Stimulated activated CD4-positive, alpha-beta T cell treated with anti-CD3 and anti-CD28 coated beads, TNF-alpha, amount 100 ng/mL, for 24 hours (primary cell): ENCODE results near the gene SERPINF2.
"Not testable (repeated sequence)": the region's sequence is repeated elsewhere in the genome, so short reads cannot be mapped to it uniquely, and the experiment has no call there.

Experiments used
- DNase-seq, 3 experiments: peaks; one replicate each; pipeline ENCODE4 v3.0.0-alpha.2; 2020; ENCODE audit warnings: low read depth in 3 of 3

The SERPINF2 gene

GRCh38 chr17:1789936-1790335, 47.3 kb downstream of the SERPINF2 start:
- no peak for DNase-seq

DNA sequence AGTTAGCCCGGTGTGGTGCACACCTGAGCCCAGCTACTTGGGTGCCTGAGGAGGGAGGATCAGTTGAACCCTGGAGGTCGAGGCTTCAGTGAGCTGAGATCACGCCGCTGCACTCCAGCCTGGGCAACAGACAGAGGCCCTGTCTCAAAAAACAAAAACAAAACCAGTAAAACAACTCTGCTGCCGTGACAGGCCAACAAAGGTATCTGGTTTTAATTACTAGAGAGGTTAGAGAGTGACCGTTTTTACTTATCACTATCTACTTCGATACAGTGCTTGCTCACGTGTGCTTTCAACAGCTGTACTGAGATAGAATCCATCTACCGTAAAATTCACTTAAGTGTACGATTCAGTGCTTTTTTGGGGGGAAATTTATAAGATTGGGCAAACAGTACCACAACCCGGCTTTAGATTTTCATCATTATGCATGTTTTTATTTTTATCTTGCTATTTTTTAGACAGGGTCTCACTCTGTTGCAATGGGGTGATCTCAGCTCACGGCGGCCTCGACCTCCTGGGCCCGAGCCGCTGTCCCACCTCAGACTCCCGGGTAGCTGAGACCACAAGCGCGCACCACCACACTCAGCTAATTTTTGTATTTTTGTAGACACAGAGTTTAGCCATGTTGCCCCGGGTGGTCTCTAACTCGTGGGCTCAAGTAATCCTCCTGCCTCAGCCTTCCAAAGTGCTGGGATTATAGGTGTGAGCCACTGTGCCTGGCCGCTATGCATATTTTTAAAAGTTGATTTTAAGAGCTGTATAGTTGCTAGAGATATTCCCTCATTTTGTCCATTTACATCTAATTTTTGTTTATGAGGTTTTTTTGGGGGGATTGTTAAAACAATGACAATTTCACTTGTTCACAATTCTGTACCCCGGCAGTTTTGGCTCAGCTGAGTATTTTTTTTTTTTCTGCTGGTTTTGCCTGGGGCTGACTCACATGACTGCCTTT, 50.1 kb downstream of the SERPINF2 start:
- no peak for DNase-seq

GRCh38 chr17:1793447-1793806, 50.8 kb downstream of the SERPINF2 start:
- DNase-seq = no peak

DNA sequence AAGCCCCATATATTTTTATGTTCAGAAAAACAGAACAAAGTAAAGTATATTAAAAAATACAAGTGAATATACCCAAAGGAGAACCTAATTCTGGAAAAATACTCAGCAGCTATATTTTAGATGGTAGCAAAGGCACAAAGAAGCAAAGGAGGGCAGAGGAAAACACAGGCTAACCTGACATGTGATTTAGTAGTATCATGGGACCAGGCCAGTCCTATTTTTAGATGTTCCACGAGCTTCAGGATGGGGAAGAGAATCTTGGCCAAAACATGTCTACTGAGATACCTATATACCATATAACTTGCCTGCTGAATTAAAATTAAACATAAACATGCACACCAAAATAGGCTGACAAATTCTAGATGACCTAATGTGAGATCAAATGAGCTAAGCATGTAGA, 54.1 kb downstream of the SERPINF2 start:
- no peak for DNase-seq

DNA sequence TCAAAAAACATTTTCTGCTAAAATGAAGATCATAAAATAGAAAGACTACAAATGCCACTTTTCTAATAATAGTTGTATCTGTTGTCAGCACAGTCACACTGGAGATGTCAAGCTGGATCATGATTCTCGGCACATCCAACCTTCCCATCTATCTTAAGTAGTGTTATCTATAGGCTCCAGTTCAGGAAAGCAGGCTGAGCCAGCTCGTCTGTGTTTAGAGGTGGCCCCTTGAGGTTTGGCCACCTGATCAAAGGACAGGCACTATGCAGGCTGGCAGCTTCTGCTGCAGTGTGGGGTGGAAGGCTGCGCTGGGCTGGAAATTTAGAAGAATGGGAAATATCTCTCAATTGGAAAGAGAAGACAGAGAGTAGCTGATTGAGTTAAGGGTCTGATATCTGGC, 54.7 kb downstream of the SERPINF2 start:
- DNase-seq = no peak

DNA sequence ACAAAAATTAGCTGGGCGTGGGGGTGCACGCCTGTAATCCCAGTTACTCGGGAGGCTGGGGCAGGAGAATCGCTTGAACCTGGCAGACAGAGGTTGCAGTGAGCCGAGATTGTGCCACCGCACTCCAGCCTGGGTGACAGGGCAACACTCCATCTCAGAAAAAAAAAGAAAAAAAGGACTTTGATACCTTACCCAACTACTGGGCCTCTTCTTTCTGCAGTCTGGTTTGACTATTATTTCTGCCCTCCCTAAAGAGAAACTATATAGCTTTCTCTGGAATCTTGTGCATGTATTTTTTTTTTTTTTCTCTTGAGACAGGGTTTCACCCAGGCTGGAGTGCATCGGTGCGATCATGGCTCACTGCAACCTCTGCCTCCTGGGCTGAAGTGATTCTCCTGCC, 55.2 kb downstream of the SERPINF2 start:
- DNase-seq = not testable (repeated sequence)

DNA sequence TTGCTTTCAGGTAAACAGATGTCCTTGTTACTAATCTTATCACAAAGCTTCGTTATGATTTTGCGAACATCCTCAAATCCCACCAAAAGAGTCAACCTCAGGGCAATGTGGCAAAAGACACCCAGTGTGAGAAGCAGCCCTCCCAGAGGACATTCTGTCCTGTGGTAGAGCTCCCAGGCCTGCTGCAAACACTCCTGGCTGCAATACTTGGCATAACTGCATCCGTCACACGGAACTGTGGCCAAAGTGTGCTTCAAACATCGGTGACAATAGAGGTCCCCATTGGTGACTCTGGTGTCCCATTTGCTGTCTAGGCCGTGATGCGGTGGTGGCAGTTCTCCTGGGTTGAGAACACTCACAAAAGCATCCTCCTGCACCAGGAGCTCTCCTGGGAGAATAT, 57.6 kb downstream of the SERPINF2 start:
- no peak for DNase-seq

GRCh38 chr17:1800712-1801111, 58.0 kb downstream of the SERPINF2 start:
- DNase-seq = no peak

GRCh38 chr17:1802429-1802828, 59.8 kb downstream of the SERPINF2 start:
- DNase-seq = no peak

- DNase-seq = no peak
These were observed 60.6 kb downstream of the SERPINF2 start for GRCh38 chr17:1803280-1803679.
